Measurements from ENCODE around the gene PDX1. TPM values are rescaled to one million over a fixed set of nuclear protein-coding genes. Genes with fewer than 3 reads are reported as not detected.
"Not testable (repeated sequence)": the region's sequence is repeated elsewhere in the genome, so short reads cannot be mapped to it uniquely, and the experiment has no call there.

Gene PDX1
- total RNA-seq, 2 donors from 2014 or later: 0.67 to 0.76 TPM

DNA sequence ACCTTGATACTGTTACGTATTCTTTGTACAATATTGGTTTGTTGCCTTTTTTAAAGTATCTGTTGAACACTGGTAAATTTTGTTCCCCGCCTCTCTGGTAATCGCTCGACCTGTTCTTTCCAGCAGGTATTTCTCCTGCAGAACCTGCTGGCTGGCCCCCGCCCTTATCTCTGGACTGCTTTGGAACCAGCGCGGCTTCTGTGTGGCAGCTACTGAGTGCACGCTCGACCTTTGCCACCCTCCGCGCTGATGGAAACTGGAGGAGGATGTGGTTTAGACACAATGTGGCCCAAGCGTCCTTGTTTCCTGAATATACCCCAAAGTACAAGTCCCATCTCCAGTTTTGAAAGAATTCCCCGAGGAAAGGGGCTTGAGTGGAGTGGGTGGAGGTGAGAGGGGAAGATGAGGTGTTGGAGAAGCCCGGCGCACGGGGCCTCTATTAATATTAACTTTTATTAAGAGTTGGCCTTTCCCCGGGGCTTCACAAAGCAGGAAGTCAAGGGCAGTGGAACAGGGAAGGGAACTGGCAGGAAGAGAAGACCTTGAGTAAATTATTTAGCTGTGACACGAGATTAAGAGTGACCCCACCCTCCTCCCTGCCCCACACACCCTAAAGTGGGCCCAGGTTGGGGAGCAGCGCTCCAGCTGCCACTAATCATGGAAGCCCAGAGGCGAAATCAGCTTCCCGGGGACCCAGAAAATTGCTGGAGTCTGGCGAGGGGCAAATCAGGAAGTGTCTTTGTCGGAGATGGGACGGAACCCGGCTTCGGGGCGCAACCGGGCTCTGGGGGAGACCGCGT lies 33.3 kb downstream of the PDX1 start:
- peak; percentile 82 to 85 for DNase-seq
- intact Hi-C loops (cut with DNase I, micrococcal nuclease): loop anchor here in 1 of 2 donors (10.0 kb wide), 1 partner anchor 118 kb away; no protein-coding TSS in a partner anchor
- peak; percentile 60 for ATAC-seq

DNA sequence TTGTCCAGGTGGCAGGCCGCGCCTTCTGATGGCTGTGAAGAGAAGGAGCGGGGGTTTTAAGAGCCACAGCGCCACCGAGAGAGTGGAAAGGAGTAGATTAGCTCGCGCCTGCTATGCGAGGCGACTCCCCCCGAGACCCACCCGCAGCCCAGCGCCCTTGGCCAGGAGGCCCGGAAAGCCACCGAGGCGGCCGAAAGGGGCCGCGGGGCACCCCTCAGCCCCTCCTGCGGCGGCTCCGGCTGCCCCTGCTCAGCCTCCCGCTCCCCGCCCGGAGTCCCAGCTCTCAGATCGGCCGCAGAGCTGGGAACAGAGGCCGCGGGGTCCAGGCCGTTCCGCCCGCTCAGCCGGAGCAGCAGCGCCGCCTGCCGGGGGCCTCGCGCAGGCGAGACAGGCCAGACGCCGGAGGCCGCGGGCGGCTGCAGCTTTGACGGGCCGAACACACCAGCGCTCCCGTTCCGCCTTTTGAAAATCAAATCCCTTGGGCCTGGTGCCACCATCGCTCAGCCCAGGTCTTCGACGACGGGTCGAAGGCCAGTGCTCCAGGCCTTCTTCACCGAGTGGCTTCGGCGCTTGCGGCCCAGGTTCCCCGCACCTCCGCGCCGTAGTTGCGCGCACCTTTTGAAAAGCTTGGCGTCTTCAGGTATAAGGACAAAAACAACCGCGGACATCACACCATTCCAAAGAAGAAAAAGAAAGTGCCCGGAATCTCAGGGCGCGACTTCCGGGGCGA lies 34.0 kb downstream of the PDX1 start:
- ATAC-seq (peak; percentile 72), DNase-seq (peak; percentile 81 to 87)
- intact Hi-C loops (cut with DNase I, micrococcal nuclease): loop anchor here in 1 of 2 donors (10.0 kb wide), 1 partner anchor 119 kb away; no protein-coding TSS in a partner anchor

DNA sequence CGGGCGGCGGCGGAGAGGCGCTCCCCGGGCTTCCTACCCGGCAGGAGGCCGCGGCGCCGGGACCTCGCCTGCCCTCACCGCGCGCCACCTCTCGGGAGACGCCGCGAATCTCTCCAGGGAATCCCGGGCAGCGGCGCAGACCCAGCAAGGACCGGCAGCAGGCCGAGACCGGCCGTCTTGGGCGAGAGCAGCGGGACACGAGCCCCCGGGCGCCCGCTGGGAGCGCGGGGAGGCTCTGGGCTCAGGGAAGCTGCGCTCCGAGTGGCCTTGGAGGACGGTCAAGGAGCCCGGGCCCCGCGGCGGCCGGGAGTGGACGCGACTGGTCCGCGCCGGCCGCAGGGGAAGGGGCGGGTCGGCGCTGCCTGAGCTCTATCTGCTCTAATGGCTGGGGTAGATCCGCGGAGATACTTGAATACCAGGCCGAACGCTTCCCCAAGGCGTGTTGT lies 34.6 kb downstream of the PDX1 start:
- ATAC-seq (peak; percentile 47), DNase-seq (peak; percentile 45 to 68)
- intact Hi-C loops (cut with DNase I, micrococcal nuclease): loop anchor here in 1 of 2 donors (10.0 kb wide), 1 partner anchor 120 kb away; no protein-coding TSS in a partner anchor

DNA sequence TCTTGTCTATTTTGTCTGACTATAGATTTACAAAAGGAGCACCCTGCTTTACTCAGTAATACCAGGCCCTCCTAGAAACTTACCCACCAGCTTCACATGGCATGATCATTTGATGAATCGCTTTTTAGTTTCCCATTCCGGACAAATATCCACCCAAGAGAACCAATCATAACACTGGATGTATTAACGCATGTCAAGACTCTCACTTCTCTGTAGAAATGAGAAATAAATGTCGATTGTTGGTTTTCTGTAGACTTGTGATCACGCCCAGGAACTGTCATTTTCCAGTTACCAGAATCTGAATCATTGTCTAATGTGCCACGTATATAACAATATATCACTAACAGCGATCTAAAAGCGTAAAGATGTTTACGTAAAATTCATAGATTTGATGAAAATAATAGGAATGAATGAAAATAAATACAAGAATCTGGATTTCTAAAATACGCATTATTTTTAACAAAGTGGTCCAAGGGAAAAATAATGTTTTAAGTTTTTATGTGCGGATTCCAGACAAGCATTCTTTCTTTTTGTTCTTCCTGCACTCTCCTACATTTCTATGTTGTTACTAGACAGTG lies 35.3 kb downstream of the PDX1 start:
- ATAC-seq (no peak), DNase-seq (no peak)
- intact Hi-C loops (cut with DNase I, micrococcal nuclease): loop anchor here in 1 of 2 donors (10.0 kb wide), 1 partner anchor 120 kb away; no protein-coding TSS in a partner anchor

DNA sequence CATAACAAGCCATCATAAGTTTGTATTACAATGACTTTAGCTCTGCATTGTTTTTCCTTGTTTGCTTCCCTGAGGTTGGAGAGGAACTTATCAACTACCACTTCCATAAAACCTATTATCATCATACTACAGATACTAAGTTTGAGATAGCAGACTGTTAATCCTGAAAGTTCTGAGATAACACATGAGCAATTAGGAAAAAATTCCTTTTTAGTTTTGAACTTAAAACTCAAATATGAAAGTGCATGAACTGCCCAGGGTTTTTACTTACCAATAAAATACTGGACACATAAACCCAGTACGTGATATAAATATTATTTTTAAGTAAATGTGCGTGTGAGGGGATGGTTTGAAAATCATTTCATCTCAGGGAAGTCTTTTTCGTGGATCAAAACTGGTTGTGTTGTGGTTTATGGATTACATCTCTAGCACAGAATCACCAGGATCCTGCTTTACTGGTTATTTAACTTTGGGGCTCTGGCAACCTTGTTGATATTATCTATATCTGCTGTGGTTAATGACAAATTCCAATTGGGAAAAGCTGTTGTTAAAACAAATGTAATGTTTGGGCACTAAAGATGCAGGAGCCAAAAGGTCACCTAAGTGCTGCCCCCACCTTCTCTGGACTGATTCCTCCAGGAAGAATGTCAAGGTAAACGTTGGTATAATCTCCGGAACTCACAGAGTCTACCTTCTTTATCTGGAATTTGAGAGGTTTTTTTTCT lies 36.9 kb downstream of the PDX1 start:
- intact Hi-C loops (cut with DNase I, micrococcal nuclease): loop anchor here in 1 of 2 donors (10.0 kb wide), 1 partner anchor 122 kb away; no protein-coding TSS in a partner anchor
- ATAC-seq: no peak
- DNase-seq: no peak

DNA sequence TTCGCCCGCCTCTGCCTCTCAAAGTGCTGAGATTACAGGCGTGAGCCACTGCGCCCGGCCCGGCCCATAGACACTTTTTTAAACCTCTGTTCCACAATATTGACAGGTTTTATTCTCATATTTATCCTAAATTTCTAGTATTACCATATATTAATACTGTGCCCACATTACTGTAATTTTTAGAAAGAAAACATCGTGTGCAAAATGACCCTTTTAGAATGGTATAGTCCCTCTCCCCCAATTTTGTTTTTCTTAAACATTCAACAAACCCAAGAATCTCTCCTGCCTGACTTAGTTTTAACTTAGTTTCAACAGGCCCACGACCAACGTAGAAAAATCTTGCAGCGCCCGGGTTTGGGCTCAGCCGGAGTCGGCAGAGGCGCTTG lies 40.2 kb downstream of the PDX1 start:
- no peak for DNase-seq
- intact Hi-C loops (cut with DNase I, micrococcal nuclease): loop anchor here in 1 of 2 donors (10.0 kb wide), 1 partner anchor 125 kb away; no protein-coding TSS in a partner anchor
- ATAC-seq: no peak

DNA sequence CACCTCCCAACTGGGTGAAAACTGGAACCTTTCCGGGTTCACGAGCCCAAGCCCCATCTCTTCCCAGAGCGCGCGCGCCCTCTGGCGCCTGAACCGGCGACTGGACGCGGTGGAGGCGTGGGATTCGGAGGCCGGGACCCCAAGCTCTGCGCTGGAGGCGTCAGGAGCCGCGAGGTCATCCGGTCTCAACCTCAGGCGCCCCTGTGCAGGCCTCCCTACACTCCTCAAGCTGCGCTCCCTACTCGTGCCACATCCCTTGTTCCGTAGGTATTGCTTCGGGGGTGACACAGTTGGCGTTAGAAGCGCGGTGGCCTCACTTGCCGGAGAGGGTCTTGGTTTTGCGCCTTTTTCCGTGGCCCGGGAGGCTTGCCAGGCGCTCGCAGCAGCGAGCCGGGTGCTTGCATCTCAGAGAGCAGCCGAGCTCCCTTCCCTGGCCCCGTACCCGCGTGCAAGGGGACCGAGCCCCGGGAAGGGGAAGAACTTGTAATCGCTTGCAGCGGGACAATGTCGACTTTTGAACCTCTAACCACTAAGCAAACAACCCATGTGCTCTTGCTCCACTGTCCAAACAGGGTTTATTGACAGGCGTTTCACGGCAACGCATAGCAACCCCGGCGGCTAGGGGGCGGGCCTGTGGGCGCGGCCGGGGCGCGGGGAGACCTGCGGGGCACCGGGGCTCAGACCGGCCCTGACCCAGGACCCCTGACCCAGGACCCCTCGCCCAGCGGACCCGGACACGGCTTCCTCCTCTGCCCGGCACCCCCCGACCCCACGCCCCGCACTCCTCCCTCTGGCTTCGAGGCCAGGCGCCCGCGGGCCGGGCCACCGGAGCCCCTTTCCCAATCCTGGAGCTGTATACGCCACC lies 40.8 kb downstream of the PDX1 start:
- DNase-seq: peak; percentile 83 to 87
- ATAC-seq: peak; percentile 64
- intact Hi-C loops (cut with DNase I, micrococcal nuclease): no loop called here

DNA sequence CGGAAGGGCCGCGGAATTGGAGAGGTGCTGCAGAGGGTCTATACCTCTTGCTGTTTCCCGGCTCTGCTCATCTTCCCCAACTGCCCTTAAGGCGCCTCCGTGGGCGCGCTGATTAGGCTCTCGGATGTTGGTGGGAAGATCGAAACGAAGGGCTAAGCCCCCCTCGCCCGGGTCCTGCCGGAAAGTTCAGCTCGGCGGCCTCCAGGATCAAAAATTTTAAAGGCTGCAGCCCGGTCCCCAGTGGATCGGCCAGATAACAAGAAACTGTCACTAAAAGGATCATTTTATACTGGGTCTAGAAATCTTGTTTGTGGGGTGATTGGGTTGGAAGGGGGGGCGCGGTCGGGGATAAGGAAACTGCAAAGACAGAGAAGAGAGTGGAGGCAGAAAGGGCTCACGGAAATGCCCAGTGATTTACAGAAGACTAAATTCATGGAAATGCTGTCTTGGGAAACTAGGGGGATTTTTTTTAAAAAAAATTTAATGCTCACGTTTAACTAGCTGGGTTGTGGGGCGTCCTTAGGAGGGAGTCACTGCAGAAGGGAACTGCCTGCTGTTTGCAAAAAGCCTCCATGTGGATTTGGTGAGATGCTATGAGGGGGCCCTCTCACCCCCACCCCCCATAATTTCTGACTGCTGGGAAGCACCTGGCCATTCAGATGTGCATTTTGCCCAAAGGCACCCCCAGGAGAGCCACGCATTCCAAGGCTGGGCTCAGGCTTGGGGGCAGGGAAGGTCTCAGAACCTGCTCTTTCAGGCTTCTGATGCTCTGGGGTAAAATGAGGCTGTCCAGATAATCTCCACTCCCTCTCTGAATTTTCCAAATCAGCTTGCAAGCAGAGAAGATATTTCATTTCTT lies 41.7 kb downstream of the PDX1 start:
- DNase-seq (no peak), ATAC-seq (no peak)
- intact Hi-C loops (cut with DNase I, micrococcal nuclease): no loop called here

DNA sequence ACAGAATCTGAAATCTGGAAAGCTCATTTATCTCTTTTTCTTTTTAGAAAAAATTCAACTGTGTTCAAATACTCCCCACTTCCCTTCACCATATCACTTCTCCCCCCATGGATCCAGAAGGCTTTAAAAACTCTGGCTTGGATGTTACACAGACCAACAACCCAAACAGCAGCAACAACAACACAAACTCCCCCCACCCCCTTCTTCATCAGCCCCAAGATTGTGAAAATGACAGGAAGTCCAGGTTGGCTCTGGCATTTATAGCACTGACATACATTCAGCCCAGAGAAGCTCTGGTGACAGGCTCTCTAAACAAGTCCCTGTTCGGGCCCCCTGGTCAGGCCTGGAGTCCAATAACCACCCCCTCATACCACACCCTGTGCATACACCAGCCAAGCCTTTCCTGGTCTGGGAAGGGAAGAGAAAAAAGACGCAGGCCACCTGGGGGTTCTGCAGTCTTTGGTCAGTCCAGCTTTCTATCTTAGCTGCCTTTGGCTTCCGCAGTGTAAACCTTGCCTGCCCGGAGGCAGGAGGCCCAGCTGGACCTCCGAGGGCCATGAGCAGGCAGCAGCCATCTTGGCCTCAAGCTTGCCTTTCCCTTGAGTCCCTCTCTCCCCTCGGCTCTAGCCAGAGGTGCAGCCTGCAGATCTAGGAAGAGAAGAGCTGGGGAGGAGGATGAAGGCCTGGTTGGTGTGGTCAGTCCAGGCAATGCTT lies 42.5 kb downstream of the PDX1 start:
- ATAC-seq (peak; percentile 16), DNase-seq (peak; percentile 54 to 74)
- intact Hi-C loops (cut with DNase I, micrococcal nuclease): no loop called here

DNA sequence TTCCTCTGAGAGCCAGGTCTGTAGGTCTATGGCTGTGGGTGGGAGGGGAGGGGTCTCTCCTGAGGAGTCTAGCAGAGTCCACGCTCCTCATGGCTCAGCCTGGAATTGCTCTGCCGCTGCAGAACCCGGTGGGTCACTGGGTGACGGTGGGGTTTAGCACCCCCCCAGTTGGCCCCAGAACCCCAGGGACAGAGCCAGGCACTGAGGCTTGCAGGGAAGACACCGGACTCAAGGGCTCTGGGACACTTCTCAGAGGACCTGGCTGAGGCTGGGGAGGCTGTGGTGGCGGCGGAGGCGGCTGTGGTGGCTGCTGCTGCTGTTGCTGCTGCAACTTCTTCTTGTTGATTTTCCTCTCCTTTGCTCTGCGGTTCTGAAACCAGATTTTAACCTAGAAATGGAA lies 43.2 kb downstream of the PDX1 start:
- ATAC-seq (no peak), DNase-seq (peak in 1 of 2 donors; percentile 23)

DNA sequence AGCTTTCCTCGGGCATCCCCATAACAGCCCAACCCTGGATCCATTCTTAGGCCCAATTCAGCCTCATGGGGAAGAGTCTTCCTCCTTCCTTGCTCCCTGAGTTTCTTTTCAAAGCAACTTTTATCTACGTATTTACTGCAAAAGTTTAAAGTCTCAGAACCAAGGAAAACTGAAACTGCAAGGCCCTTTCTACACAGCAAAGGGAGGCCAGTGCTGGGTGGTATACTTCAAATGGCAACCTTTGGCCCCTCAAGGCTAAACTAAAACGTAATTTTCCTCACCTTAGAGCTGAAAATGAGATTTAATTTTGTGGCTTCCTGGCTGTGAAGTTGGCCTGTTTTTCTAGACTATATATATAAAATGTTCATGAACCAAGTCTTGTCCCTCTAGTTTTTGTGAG lies 43.7 kb downstream of the PDX1 start:
- intact Hi-C loops (cut with DNase I, micrococcal nuclease): no loop called here
- DNase-seq (no peak), ATAC-seq (no peak)

More for the DNA sequence above, 43.2 kb downstream of the PDX1 start:
- intact Hi-C loops (cut with DNase I, micrococcal nuclease): no loop called here

DNA sequence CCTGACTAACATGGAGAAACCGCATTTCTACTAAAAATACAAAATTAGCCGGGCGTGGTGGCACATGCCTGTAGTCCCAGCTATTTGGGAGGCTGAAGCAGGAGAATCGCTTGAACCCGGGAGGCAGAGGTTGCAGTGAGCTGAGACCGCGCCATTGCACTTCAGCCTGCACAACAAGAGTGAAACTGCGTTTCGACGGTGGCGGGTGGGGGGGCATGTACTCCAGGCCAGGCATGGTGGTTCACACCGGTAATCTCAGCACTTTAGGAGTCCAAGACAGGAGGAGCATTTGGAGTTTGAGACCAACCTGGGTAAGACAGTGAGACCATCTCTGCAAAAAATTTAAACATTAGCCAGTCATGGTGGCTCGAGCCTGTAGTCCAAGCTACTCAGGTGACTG lies 44.4 kb downstream of the PDX1 start:
- peak in 1 of 2 donors; percentile 64 for DNase-seq
- ATAC-seq; intact Hi-C loops (cut with DNase I, micrococcal nuclease): not testable (repeated sequence)

DNA sequence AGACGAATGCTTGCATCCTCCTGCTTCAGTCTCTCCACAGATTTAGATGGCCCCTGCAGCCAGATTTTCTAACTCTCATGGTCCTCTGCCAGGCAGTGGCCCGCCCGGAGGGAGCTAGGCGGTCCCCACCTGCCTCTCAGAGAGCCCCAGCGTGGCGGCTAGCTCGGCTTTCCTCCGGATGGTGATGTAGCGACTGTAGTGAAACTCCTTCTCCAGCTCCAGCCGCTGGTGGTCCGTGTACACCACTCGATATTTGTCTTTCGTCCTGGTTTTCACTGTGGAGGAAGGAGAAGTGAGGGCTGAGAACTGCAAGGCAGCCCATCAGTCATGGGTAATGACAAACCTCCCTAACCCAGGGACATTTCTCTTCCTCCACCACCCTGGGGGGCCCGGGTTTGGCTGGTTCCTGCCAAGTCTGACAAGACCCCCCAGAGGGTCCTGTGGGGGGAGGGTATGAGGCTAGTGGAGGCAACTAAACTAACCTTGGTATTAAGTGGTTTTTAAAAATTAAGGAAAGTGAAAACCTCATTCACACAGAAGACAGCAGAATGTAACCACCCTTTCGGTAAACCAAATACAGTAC lies 45.0 kb downstream of the PDX1 start:
- no peak for ATAC-seq
- intact Hi-C loops (cut with DNase I, micrococcal nuclease): no loop called here
- peak in 1 of 2 donors; percentile 28 for DNase-seq

DNA sequence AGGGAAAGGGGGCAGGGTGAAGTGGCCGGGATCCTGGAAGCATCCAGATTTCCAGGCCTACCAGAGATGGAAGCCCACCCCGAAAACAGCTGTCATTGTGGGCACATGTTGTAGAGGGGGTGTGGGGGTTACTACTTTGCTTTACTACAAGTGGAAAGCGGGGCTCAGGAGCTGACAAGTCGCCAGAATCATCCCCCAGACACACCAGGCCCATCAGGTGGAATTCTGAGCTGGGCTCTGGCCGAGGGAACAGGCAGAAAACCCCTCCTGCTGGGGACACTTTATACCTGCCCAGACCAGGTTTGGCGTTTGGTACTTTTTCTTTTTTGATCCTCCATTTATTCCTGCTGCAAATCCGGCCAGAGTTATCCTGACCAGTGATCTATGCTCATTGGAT lies 45.5 kb downstream of the PDX1 start:
- ATAC-seq (no peak), DNase-seq (peak in 1 of 2 donors; percentile 21)
- intact Hi-C loops (cut with DNase I, micrococcal nuclease): no loop called here

DNA sequence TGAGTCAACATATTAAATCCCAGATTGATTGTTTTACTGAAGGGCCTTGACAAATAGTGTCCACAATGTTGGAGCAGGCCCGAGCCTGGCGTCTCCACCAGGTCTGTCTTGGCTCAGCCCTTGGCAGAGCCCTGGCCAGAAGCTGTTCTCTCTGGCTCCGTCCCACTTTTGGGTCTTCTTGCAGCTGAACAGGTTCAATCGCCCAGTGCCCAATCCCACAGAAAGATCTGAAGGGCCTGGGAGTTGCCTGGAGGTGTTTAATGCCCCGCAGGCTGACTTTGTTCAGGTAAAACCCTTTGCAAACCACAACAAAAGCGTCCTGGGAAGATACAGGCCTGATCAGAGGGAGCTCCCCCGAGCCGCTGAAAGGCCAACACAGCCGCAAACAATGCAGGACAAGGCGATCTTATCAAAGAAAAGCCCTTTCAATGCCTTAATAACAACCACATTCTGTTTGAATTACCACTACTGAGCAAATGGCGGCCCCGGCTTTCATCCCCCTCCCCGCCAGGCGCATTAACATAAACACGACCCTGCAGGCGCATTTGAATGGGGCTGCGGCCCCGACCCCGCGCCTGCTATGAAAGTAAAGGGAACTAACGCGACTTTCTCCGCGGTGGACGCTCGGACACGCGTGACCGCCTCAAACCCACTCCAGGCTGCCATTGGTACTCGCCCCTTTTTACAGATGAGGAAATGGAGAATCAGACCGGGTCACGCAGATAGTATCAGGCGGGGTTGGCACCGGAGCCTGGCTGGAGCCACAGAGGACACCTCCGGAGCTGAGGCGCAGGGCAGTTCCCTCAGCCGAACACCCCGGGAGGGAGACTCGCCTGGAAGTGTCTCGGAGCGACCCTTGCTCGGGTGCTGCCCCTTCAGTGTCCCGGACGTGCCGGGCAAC lies 46.2 kb downstream of the PDX1 start:
- intact Hi-C loops (cut with DNase I, micrococcal nuclease): no loop called here
- peak in 1 of 2 donors; percentile 66 for DNase-seq
- ATAC-seq: peak; percentile 6

Measured in left colon (tissue), 2 donors.